Progenitor cell of endocrine pancreas (in vitro differentiated cells): ENCODE data around the gene RNF182. TPM values are rescaled to one million over a fixed set of nuclear protein-coding genes. Genes with fewer than 3 reads are reported as not detected.

ENCODE experiments used
- DNase-seq: peaks from one replicate; pipeline ENCODE4 v3.0.0; 2021; ENCODE audit warnings: low spot score; ENCODE audit not compliant: unreplicated experiment
- H3K27ac Mint-ChIP-seq: 2 replicates; pipeline ENCODE4 v1.8.0; 2021; ENCODE audit warnings: mild to moderate bottlenecking, moderate library complexity, mixed read lengths
- H3K27me3 Mint-ChIP-seq: 2 replicates; pipeline ENCODE4 v1.8.0; 2021; ENCODE audit warnings: mixed read lengths
- H3K36me3 Mint-ChIP-seq: 2 replicates; pipeline ENCODE4 v1.8.0; 2022; ENCODE audit warnings: mixed read lengths; ENCODE audit not compliant: insufficient read depth
- H3K4me1 Mint-ChIP-seq: 2 replicates; pipeline ENCODE4 v1.8.0; 2021; ENCODE audit warnings: low read depth, mixed read lengths
- H3K4me3 Mint-ChIP-seq: 2 replicates; pipeline ENCODE4 v1.8.0; 2021; ENCODE audit warnings: low read depth, mild to moderate bottlenecking, moderate library complexity, mixed read lengths
- H3K9me3 Mint-ChIP-seq: 2 replicates; pipeline ENCODE4 v1.8.0; 2021; ENCODE audit warnings: low read depth, mixed read lengths
- total RNA-seq: library from RNA; stranded (reverse); gene quantifications from 2 replicates; pipeline ENCODE4 v1.2.1, GENCODE V29; 2021
- TF ChIP-seq, protein P1 (sequence below): fragments of 200-600 bp; sonication (generic); IDR thresholded peaks from one replicate; pipeline ENCODE4 v1.5.0; 2021; ENCODE audit warnings: antibody characterized with exemption, mild to moderate bottlenecking; ENCODE audit not compliant: unreplicated experiment

RNF182 gene
- total RNA-seq, 1 donor from 2014 or later, result 1.9 TPM

- no peaks in the 10 kb centered on the region for H3K36me3 Mint-ChIP-seq
- H3K9me3 Mint-ChIP-seq, result peaks cover 4% of the 10 kb centered on the region
- DNase-seq, result no peak
- H3K4me3 Mint-ChIP-seq, result no peak overlapping the region
- H3K4me1 Mint-ChIP-seq, result no peaks in the 10 kb centered on the region
- peaks cover 44% of the 10 kb centered on the region for H3K27me3 Mint-ChIP-seq
- TF ChIP-seq, protein P1, sequence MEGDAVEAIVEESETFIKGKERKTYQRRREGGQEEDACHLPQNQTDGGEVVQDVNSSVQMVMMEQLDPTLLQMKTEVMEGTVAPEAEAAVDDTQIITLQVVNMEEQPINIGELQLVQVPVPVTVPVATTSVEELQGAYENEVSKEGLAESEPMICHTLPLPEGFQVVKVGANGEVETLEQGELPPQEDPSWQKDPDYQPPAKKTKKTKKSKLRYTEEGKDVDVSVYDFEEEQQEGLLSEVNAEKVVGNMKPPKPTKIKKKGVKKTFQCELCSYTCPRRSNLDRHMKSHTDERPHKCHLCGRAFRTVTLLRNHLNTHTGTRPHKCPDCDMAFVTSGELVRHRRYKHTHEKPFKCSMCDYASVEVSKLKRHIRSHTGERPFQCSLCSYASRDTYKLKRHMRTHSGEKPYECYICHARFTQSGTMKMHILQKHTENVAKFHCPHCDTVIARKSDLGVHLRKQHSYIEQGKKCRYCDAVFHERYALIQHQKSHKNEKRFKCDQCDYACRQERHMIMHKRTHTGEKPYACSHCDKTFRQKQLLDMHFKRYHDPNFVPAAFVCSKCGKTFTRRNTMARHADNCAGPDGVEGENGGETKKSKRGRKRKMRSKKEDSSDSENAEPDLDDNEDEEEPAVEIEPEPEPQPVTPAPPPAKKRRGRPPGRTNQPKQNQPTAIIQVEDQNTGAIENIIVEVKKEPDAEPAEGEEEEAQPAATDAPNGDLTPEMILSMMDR, result no peak
- H3K27ac Mint-ChIP-seq, result no peak overlapping the region
Observed at GRCh38 chr6:14026831-14027539, 102.2 kb downstream of the RNF182 start.

GRCh38 chr6:14028631-14029030 is 103.9 kb downstream of the RNF182 start:
- no peak for DNase-seq
- TF ChIP-seq, protein P1, result no peak
- Mint-ChIP-seq H3K36me3 (no peaks in the 10 kb centered on the region), H3K27ac (no peak overlapping the region), H3K27me3 (peaks cover 41% of the 10 kb centered on the region), H3K4me3 (no peak overlapping the region), H3K4me1 (no peaks in the 10 kb centered on the region), H3K9me3 (no peaks in the 10 kb centered on the region)

DNA sequence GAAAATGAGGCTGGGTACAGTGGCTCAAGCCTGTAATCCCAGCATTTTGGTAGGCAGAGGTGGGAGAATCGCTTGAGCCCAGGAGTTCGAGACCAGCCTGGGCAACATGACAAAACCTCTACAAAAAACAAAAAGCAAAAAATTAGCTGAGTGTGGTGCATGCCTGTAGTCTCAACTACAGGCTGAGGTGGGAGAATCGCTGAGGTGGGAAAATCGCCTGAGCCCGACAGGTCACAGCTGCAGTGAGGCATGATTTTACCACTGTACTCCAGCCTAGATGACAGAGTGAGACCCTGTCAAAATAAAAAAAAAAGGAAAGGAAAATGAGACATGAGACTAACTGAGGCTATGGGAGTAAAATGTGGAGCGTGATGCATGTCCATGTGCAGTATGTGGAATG is 104.9 kb downstream of the RNF182 start:
- peaks cover 4% of the 10 kb centered on the region for H3K9me3 Mint-ChIP-seq
- TF ChIP-seq, protein P1, result no peak
- H3K4me1 Mint-ChIP-seq, result no peaks in the 10 kb centered on the region
- H3K4me3 Mint-ChIP-seq, result no peak overlapping the region
- H3K36me3 Mint-ChIP-seq, result no peaks in the 10 kb centered on the region
- DNase-seq, result no peak
- H3K27ac Mint-ChIP-seq, result no peak overlapping the region
- H3K27me3 Mint-ChIP-seq, result peaks cover 39% of the 10 kb centered on the region

Other genes with a start within 250 kb of the RNF182 start
- gene RANBP9, start 213.1 kb upstream of the RNF182 start, total RNA-seq, result 58.4 and 59.7 TPM in 2 replicates
- 20.6 and 22.7 TPM in 2 replicates for gene MCUR1, start 110.4 kb upstream of the RNF182 start, total RNA-seq
- 5.7 and 5.8 TPM in 2 replicates for gene CD83, start 192.8 kb downstream of the RNF182 start, total RNA-seq